ENCODE results near the gene ANGPTL1.

- no peak for TF ChIP-seq SIN3A (IDR thresholded peaks at IDR 0.05; ENCODE audit: low read depth, low read length)
- no peak for TF ChIP-seq SMAD1 (IDR thresholded peaks at IDR 0.05; ENCODE audit: low read depth, partially characterized antibody)
- TF ChIP-seq ESRRA (IDR thresholded peaks at IDR 0.05; ENCODE audit: low read length), result no peak
- TF ChIP-seq REST (IDR thresholded peaks at IDR 0.05; ENCODE audit: low read depth, low read length), result no peak
- no peak for TF ChIP-seq EZH2 (IDR thresholded peaks at IDR 0.05; ENCODE audit: borderline replicate concordance, control insufficient read depth, low read depth, low read length)
- TF ChIP-seq CTCF (IDR thresholded peaks at IDR 0.05 in 2 of 3, conservative IDR thresholded peaks at IDR 0.05 in 1 of 3; ENCODE audit: control insufficient read depth in 2 of 3, extremely low read depth in 1 of 3, insufficient read depth in 1 of 3, low read depth in 3 of 3, low read length in 3 of 3), result no peak
- no peak for TF ChIP-seq ZBED1 (IDR thresholded peaks at IDR 0.05; ENCODE audit: borderline replicate concordance)
- TF ChIP-seq BRCA1 (IDR thresholded peaks at IDR 0.05; ENCODE audit: low read depth, low read length), result no peak
- TF ChIP-seq CHD4 (IDR thresholded peaks at IDR 0.05), result no peak
- TF ChIP-seq NBN (IDR thresholded peaks at IDR 0.05), result no peak
- TF ChIP-seq TCF12 (IDR thresholded peaks at IDR 0.05; ENCODE audit: low read depth, low read length), result no peak
Observed at GRCh38 chr1:178802873-178803272, 68.0 kb downstream of the ANGPTL1 start.

Data from GM12878 (cell line).